ENCODE results near the gene COQ10B.
"Not testable (repeated sequence)": the region's sequence is repeated elsewhere in the genome, so short reads cannot be mapped to it uniquely, and the experiment has no call there.

COQ10B gene

GRCh38 chr2:197452754-197453122, 614 bp upstream of the COQ10B start:
- no peaks in the 10 kb centered on the region for H3K36me3 ChIP-seq (ENCODE audit: control insufficient read depth, insufficient read depth, low read length)
- peaks cover 12% of the 10 kb centered on the region for H3K4me1 ChIP-seq (ENCODE audit: control insufficient read depth, insufficient read depth, low read length)
- peak overlapping the region; percentile 41 for H3K9ac ChIP-seq (ENCODE audit: low read length)
- H3K4me3 ChIP-seq (ENCODE audit: low read depth, low read length): peak overlapping the region; percentile 74
- no peak overlapping the region for H3K27ac ChIP-seq (ENCODE audit: low read depth, low read length)
- no peaks in the 10 kb centered on the region for H3K9me3 ChIP-seq (ENCODE audit: control insufficient read depth, insufficient read depth, low read depth, low read length)
- H3K27me3 ChIP-seq (ENCODE audit: control insufficient read depth, insufficient read depth, low read length): no peaks in the 10 kb centered on the region

GRCh38 chr2:197453914-197454398, 604 bp downstream of the COQ10B start:
- H3K9ac ChIP-seq (ENCODE audit: low read length): peak overlapping the region; percentile 91
- H3K4me3 ChIP-seq (ENCODE audit: low read depth, low read length): peak overlapping the region; percentile 74
- no peaks in the 10 kb centered on the region for H3K27me3 ChIP-seq (ENCODE audit: control insufficient read depth, insufficient read depth, low read length)
- peak overlapping the region; percentile 79; the same call in 1 of the 2 replicates for H3K27ac ChIP-seq (ENCODE audit: low read depth, low read length)
- no peaks in the 10 kb centered on the region for H3K9me3 ChIP-seq (ENCODE audit: control insufficient read depth, insufficient read depth, low read depth, low read length)
- H3K4me1 ChIP-seq (ENCODE audit: control insufficient read depth, insufficient read depth, low read length): peaks cover 12% of the 10 kb centered on the region
- H3K36me3 ChIP-seq (ENCODE audit: control insufficient read depth, insufficient read depth, low read length): no peaks in the 10 kb centered on the region

- Histone ChIP-seq H3K36me3 (ENCODE audit: control insufficient read depth, insufficient read depth, low read length) (peaks cover 7% of the 10 kb centered on the region; the same call in 1 of the 2 replicates), H3K27me3 (ENCODE audit: control insufficient read depth, insufficient read depth, low read length) (no peaks in the 10 kb centered on the region), H3K27ac (ENCODE audit: low read depth, low read length) (no peak overlapping the region), H3K4me1 (ENCODE audit: control insufficient read depth, insufficient read depth, low read length) (peaks cover 12% of the 10 kb centered on the region), H3K9ac (ENCODE audit: low read length) (peak overlapping the region; percentile 91), H3K4me3 (ENCODE audit: low read depth, low read length) (peak overlapping the region; percentile 74), H3K9me3 (ENCODE audit: control insufficient read depth, insufficient read depth, low read depth, low read length) (no peaks in the 10 kb centered on the region)
These were observed 1.6 kb downstream of the COQ10B start for GRCh38 chr2:197454923-197455322.

GRCh38 chr2:197455428-197455827, 2.1 kb downstream of the COQ10B start:
- H3K27me3 ChIP-seq (ENCODE audit: control insufficient read depth, insufficient read depth, low read length): no peaks in the 10 kb centered on the region
- H3K9ac ChIP-seq (ENCODE audit: low read length): no peak overlapping the region
- H3K36me3 ChIP-seq (ENCODE audit: control insufficient read depth, insufficient read depth, low read length): peaks cover 11% of the 10 kb centered on the region
- peaks cover 12% of the 10 kb centered on the region for H3K4me1 ChIP-seq (ENCODE audit: control insufficient read depth, insufficient read depth, low read length)
- H3K4me3 ChIP-seq (ENCODE audit: low read depth, low read length): no peak overlapping the region
- H3K27ac ChIP-seq (ENCODE audit: low read depth, low read length): no peak overlapping the region
- H3K9me3 ChIP-seq (ENCODE audit: control insufficient read depth, insufficient read depth, low read depth, low read length): no peaks in the 10 kb centered on the region

GRCh38 chr2:197460649-197461048, 7.3 kb downstream of the COQ10B start:
- peaks cover 38% of the 10 kb centered on the region for H3K36me3 ChIP-seq (ENCODE audit: control insufficient read depth, insufficient read depth, low read length)
- H3K4me3 ChIP-seq (ENCODE audit: low read depth, low read length): no peak overlapping the region
- H3K9ac ChIP-seq (ENCODE audit: low read length): no peak overlapping the region
- H3K9me3 ChIP-seq (ENCODE audit: control insufficient read depth, insufficient read depth, low read depth, low read length): no peaks in the 10 kb centered on the region
- H3K27ac ChIP-seq (ENCODE audit: low read depth, low read length): no peak overlapping the region
- no peaks in the 10 kb centered on the region for H3K4me1 ChIP-seq (ENCODE audit: control insufficient read depth, insufficient read depth, low read length)
- H3K27me3 ChIP-seq (ENCODE audit: control insufficient read depth, insufficient read depth, low read length): no peaks in the 10 kb centered on the region

GRCh38 chr2:197461057-197461456, 7.7 kb downstream of the COQ10B start:
- Histone ChIP-seq H3K27ac (ENCODE audit: low read depth, low read length) (no peak overlapping the region), H3K9ac (ENCODE audit: low read length) (no peak overlapping the region), H3K36me3 (ENCODE audit: control insufficient read depth, insufficient read depth, low read length) (peaks cover 42% of the 10 kb centered on the region)

GRCh38 chr2:197464175-197464574, 10.8 kb downstream of the COQ10B start:
- Histone ChIP-seq H3K9me3 (ENCODE audit: control insufficient read depth, insufficient read depth, low read depth, low read length) (no peaks in the 10 kb centered on the region), H3K9ac (ENCODE audit: low read length) (no peak overlapping the region), H3K27ac (ENCODE audit: low read depth, low read length) (no peak overlapping the region), H3K27me3 (ENCODE audit: control insufficient read depth, insufficient read depth, low read length) (no peaks in the 10 kb centered on the region), H3K4me1 (ENCODE audit: control insufficient read depth, insufficient read depth, low read length) (no peaks in the 10 kb centered on the region), H3K4me3 (ENCODE audit: low read depth, low read length) (no peak overlapping the region), H3K36me3 (ENCODE audit: control insufficient read depth, insufficient read depth, low read length) (peaks cover 63% of the 10 kb centered on the region)

More at GRCh38 chr2:197461057-197461456, 7.7 kb downstream of the COQ10B start:
- Histone ChIP-seq H3K9me3 (ENCODE audit: control insufficient read depth, insufficient read depth, low read depth, low read length) (no peaks in the 10 kb centered on the region), H3K27me3 (ENCODE audit: control insufficient read depth, insufficient read depth, low read length) (no peaks in the 10 kb centered on the region), H3K4me1 (ENCODE audit: control insufficient read depth, insufficient read depth, low read length) (no peaks in the 10 kb centered on the region), H3K4me3 (ENCODE audit: low read depth, low read length) (no peak overlapping the region)

GRCh38 chr2:197472166-197472565, 18.8 kb downstream of the COQ10B start:
- Histone ChIP-seq H3K27me3 (ENCODE audit: control insufficient read depth, insufficient read depth, low read length) (no peaks in the 10 kb centered on the region), H3K4me3 (ENCODE audit: low read depth, low read length) (no peak overlapping the region), H3K27ac (ENCODE audit: low read depth, low read length) (no peak overlapping the region), H3K36me3 (ENCODE audit: control insufficient read depth, insufficient read depth, low read length) (peaks cover 82% of the 10 kb centered on the region), H3K4me1 (ENCODE audit: control insufficient read depth, insufficient read depth, low read length) (no peaks in the 10 kb centered on the region), H3K9ac (ENCODE audit: low read length) (no peak overlapping the region), H3K9me3 (ENCODE audit: control insufficient read depth, insufficient read depth, low read depth, low read length) (no peaks in the 10 kb centered on the region)

GRCh38 chr2:197477797-197478196, 24.4 kb downstream of the COQ10B start:
- no peaks in the 10 kb centered on the region for H3K9me3 ChIP-seq (ENCODE audit: control insufficient read depth, insufficient read depth, low read depth, low read length)
- no peak overlapping the region for H3K27ac ChIP-seq (ENCODE audit: low read depth, low read length)
- H3K36me3 ChIP-seq (ENCODE audit: control insufficient read depth, insufficient read depth, low read length): peaks cover 55% of the 10 kb centered on the region
- H3K4me1 ChIP-seq (ENCODE audit: control insufficient read depth, insufficient read depth, low read length): no peaks in the 10 kb centered on the region
- H3K27me3 ChIP-seq (ENCODE audit: control insufficient read depth, insufficient read depth, low read length): no peaks in the 10 kb centered on the region
- H3K9ac ChIP-seq (ENCODE audit: low read length): no peak overlapping the region
- no peak overlapping the region for H3K4me3 ChIP-seq (ENCODE audit: low read depth, low read length)

- Histone ChIP-seq H3K9me3 (ENCODE audit: control insufficient read depth, insufficient read depth, low read depth, low read length) (peaks cover 11% of the 10 kb centered on the region), H3K27ac (ENCODE audit: low read depth, low read length) (no peak overlapping the region), H3K4me3 (ENCODE audit: low read depth, low read length) (no peak overlapping the region), H3K4me1 (ENCODE audit: control insufficient read depth, insufficient read depth, low read length) (no peaks in the 10 kb centered on the region), H3K27me3 (ENCODE audit: control insufficient read depth, insufficient read depth, low read length) (no peaks in the 10 kb centered on the region), H3K9ac (ENCODE audit: low read length) (no peak overlapping the region), H3K36me3 (ENCODE audit: control insufficient read depth, insufficient read depth, low read length) (peaks cover 40% of the 10 kb centered on the region)
These were observed 27.0 kb downstream of the COQ10B start for GRCh38 chr2:197480165-197481036.

GRCh38 chr2:197484248-197484647, 30.9 kb downstream of the COQ10B start:
- not testable (repeated sequence) for H3K4me3 ChIP-seq (ENCODE audit: low read depth, low read length); H3K27ac ChIP-seq (ENCODE audit: low read depth, low read length); H3K4me1 ChIP-seq (ENCODE audit: control insufficient read depth, insufficient read depth, low read length); H3K9ac ChIP-seq (ENCODE audit: low read length); H3K27me3 ChIP-seq (ENCODE audit: control insufficient read depth, insufficient read depth, low read length)
- Histone ChIP-seq H3K9me3 (ENCODE audit: control insufficient read depth, insufficient read depth, low read depth, low read length) (peaks cover 11% of the 10 kb centered on the region), H3K36me3 (ENCODE audit: control insufficient read depth, insufficient read depth, low read length) (peaks cover 49% of the 10 kb centered on the region)

Data from HUES6 (cell line).